Fibroblast of lung (primary cell): ENCODE measurements around the gene ASTN1. TPM values are rescaled to one million over a fixed set of nuclear protein-coding genes. Genes with fewer than 3 reads are reported as not detected.

Source experiments
- DNase-seq, 2 donors: peaks; one replicate each; pipeline versions ENCODE4 v3.0.0 to v3.0.0-alpha.2; 2010; ENCODE audit warnings: low read depth in 2 of 2
- H2AFZ ChIP-seq: 2 replicates; pipeline ENCODE4 v1.5.1; 2012; ENCODE audit warnings: low read length, control low read depth, inconsistent platforms
- H3K27ac ChIP-seq: 2 replicates; pipeline ENCODE4 v1.5.1; 2011; ENCODE audit warnings: low read length, control low read depth; ENCODE audit not compliant: insufficient read depth
- H3K27me3 ChIP-seq: 2 replicates; pipeline ENCODE4 v1.5.1; 2011; ENCODE audit warnings: mild to moderate bottlenecking, low read length; ENCODE audit not compliant: control insufficient read depth, insufficient read depth
- H3K36me3 ChIP-seq: 2 replicates; pipeline ENCODE4 v1.5.1; 2011; ENCODE audit warnings: low read length; ENCODE audit not compliant: control insufficient read depth, insufficient read depth
- H3K4me1 ChIP-seq: 2 replicates; pipeline ENCODE4 v1.5.1; 2011; ENCODE audit warnings: low read length; ENCODE audit not compliant: control insufficient read depth, insufficient read depth; ENCODE audit errors: extremely low read depth
- H3K4me2 ChIP-seq: 2 replicates; pipeline ENCODE4 v1.5.1; 2011; ENCODE audit warnings: low read length, control low read depth; ENCODE audit not compliant: insufficient read depth; ENCODE audit errors: extremely low read depth
- H3K4me3 ChIP-seq, 4 experiments: fragments of 200-600 bp in 1 of 4; sonication (generic) in 1 of 4; replicated peaks in 1 of 4; 2 replicates each; pipeline ENCODE4 v1.5.1; 2011 to 2016; ENCODE audit warnings: low read length in 4 of 4, low read depth in 3 of 4, mild to moderate bottlenecking in 3 of 4, control low read depth in 2 of 4, inconsistent platforms in 1 of 4, mixed read lengths in 1 of 4; ENCODE audit not compliant: insufficient read depth in 1 of 4; ENCODE audit errors: control extremely low read depth in 1 of 4
- H3K79me2 ChIP-seq: 2 replicates; pipeline ENCODE4 v1.5.1; 2012; ENCODE audit warnings: mild to moderate bottlenecking, low read length, inconsistent platforms; ENCODE audit not compliant: control insufficient read depth, insufficient read depth
- H3K9ac ChIP-seq: 2 replicates; pipeline ENCODE4 v1.5.1; 2011; ENCODE audit warnings: mild to moderate bottlenecking, low read length, control low read depth; ENCODE audit not compliant: insufficient read depth
- H3K9me3 ChIP-seq: 2 replicates; pipeline ENCODE4 v1.5.1; 2012; ENCODE audit warnings: low read depth, low read length; ENCODE audit not compliant: control insufficient read depth, insufficient read depth
- H4K20me1 ChIP-seq: 2 replicates; pipeline ENCODE4 v1.5.1; 2011; ENCODE audit warnings: low read length; ENCODE audit not compliant: control insufficient read depth, insufficient read depth; ENCODE audit errors: extremely low read depth
- EZH2 ChIP-seq: IDR thresholded peaks from 2 replicates; pipeline ENCODE4 v1.5.1; 2012; ENCODE audit warnings: low read length, control low read depth, mild to moderate bottlenecking; ENCODE audit errors: missing control alignments
- polyA plus RNA-seq, 2 donors: library from polyadenylated mRNA; depleted of rRNA in 1 of 2; stranded (reverse) in 1 of 2; unstranded in 1 of 2; fragments of >200 nt; gene quantifications; 2 replicates each; pipeline ENCODE4 v1.2.1, GENCODE V29; 2011 to 2012; ENCODE audit warnings: missing spikeins in 1 of 2
- total RNA-seq: library from RNA; depleted of rRNA; stranded (reverse); fragments of >200 nt; gene quantifications from 2 replicates; pipeline ENCODE4 v1.2.1, GENCODE V29; 2014
- TF ChIP-seq, protein P1 (sequence below), 2 donors: IDR thresholded peaks in 1 of 2; conservative IDR thresholded peaks in 1 of 2; 1 replicate in 1 of 2; 2 replicates in 1 of 2; pipeline ENCODE4 v1.5.1; 2011 to 2012; ENCODE audit warnings: low read length in 2 of 2, control low read depth in 1 of 2, inconsistent platforms in 1 of 2, low read depth in 1 of 2, mild to moderate bottlenecking in 1 of 2

Gene ASTN1
- total and polyA plus RNA-seq, 2 donors (not counting 1 experiment from before 2014, with no cell fraction given): 0.06 to 0.17 TPM

GRCh38 chr1:177163844-177164379 is 600 bp downstream of the ASTN1 start:
- peaks cover 30% of the 10 kb centered on the region for H3K27me3 ChIP-seq
- peak overlapping the region; percentile 24 for H2AFZ ChIP-seq
- peak overlapping the region in 2 of 4 experiments; percentile 11 to 49 for H3K4me3 ChIP-seq

GRCh38 chr1:177162243-177162642 is 2.3 kb downstream of the ASTN1 start:
- H3K79me2 ChIP-seq: no peaks in the 10 kb centered on the region
- no peak overlapping the region for H2AFZ ChIP-seq
- no peaks in the 10 kb centered on the region for H4K20me1 ChIP-seq
- H3K36me3 ChIP-seq: no peaks in the 10 kb centered on the region
- DNase-seq: no peak
- no peak overlapping the region for H3K4me2 ChIP-seq
- H3K27ac ChIP-seq: no peak overlapping the region
- H3K27me3 ChIP-seq: peaks cover 28% of the 10 kb centered on the region
- no peak overlapping the region for H3K4me3 ChIP-seq
- H3K9ac ChIP-seq: no peak overlapping the region
- TF ChIP-seq, protein P1, sequence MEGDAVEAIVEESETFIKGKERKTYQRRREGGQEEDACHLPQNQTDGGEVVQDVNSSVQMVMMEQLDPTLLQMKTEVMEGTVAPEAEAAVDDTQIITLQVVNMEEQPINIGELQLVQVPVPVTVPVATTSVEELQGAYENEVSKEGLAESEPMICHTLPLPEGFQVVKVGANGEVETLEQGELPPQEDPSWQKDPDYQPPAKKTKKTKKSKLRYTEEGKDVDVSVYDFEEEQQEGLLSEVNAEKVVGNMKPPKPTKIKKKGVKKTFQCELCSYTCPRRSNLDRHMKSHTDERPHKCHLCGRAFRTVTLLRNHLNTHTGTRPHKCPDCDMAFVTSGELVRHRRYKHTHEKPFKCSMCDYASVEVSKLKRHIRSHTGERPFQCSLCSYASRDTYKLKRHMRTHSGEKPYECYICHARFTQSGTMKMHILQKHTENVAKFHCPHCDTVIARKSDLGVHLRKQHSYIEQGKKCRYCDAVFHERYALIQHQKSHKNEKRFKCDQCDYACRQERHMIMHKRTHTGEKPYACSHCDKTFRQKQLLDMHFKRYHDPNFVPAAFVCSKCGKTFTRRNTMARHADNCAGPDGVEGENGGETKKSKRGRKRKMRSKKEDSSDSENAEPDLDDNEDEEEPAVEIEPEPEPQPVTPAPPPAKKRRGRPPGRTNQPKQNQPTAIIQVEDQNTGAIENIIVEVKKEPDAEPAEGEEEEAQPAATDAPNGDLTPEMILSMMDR (conservative IDR thresholded peaks at IDR 0.05 in 1 of 2, IDR thresholded peaks at IDR 0.05 in 1 of 2; ENCODE audit: low read depth in 1 of 2, low read length in 2 of 2): no peak
- no peak for TF ChIP-seq EZH2
- H3K4me1 ChIP-seq: no peaks in the 10 kb centered on the region
- no peaks in the 10 kb centered on the region for H3K9me3 ChIP-seq

More at GRCh38 chr1:177163844-177164379, 600 bp downstream of the ASTN1 start:
- TF ChIP-seq, protein P1 (conservative IDR thresholded peaks at IDR 0.05 in 1 of 2, IDR thresholded peaks at IDR 0.05 in 1 of 2; ENCODE audit: low read depth in 1 of 2, low read length in 2 of 2): no peak
- Histone ChIP-seq H3K4me2 (peak overlapping the region; percentile 75), H3K9me3 (no peaks in the 10 kb centered on the region), H3K36me3 (no peaks in the 10 kb centered on the region), H3K9ac (no peak overlapping the region), H3K27ac (no peak overlapping the region), H4K20me1 (no peaks in the 10 kb centered on the region), H3K4me1 (no peaks in the 10 kb centered on the region), H3K79me2 (no peaks in the 10 kb centered on the region)
- DNase-seq: no peak

- no peaks in the 10 kb centered on the region for H3K4me1 ChIP-seq
- no peak overlapping the region for H3K4me3 ChIP-seq
- H4K20me1 ChIP-seq: no peaks in the 10 kb centered on the region
- H3K9me3 ChIP-seq: no peaks in the 10 kb centered on the region
- H2AFZ ChIP-seq: no peak overlapping the region
- H3K36me3 ChIP-seq: no peaks in the 10 kb centered on the region
- no peak overlapping the region for H3K4me2 ChIP-seq
- no peak overlapping the region for H3K27ac ChIP-seq
- TF ChIP-seq, protein P1 (conservative IDR thresholded peaks at IDR 0.05 in 1 of 2, IDR thresholded peaks at IDR 0.05 in 1 of 2; ENCODE audit: low read depth in 1 of 2, low read length in 2 of 2): no peak
- no peak for TF ChIP-seq EZH2
- H3K9ac ChIP-seq: no peak overlapping the region
- DNase-seq: no peak
- H3K27me3 ChIP-seq: no peaks in the 10 kb centered on the region
- no peaks in the 10 kb centered on the region for H3K79me2 ChIP-seq
Measured at GRCh38 chr1:177146499-177146898, 18.0 kb downstream of the ASTN1 start.
